Measurements from ENCODE around the gene LSR.

Gene LSR

DNA sequence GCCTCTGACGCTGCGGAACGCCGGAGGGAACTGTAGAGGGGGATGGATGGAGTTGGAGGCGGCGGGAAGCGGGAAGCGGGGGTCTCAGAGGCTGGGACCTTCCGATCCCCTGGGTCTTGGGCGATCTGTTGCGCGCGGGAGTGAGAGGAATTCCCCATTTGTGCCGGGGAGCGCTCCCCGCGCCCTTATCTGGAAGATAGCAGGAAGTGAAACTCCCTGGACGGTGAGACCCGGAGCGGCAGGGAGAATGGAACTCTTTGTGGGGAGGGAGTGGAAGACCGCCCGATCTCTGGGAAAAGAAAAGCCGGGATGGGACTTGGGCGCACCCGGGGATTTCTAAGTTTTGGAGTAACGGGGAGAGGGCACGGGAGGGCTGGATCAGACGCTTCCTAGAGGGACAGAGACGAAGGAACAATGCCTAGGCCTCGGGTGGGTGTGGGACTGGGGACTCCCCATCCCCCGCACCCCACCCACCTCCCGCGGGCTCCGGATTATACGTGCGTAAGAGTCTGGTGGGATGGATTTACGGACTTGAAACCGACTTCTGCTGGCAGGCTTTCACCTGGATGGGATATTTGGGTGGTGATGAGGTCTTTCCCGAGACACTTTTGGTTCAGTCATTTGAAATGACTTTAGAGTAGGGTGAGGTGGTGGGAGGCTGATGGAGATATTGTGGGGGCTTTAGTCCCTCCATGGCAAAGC lies 495 bp downstream of the LSR start:
- Mint-ChIP-seq H3K9me3 (peaks cover 11% of the 10 kb centered on the region), H3K27me3 (ENCODE audit: low read depth) (peaks cover 50% of the 10 kb centered on the region), H3K36me3 (ENCODE audit: low read depth) (no peaks in the 10 kb centered on the region), H3K4me3 (peak overlapping the region; percentile 77), H3K27ac (no peak overlapping the region), H3K4me1 (ENCODE audit: low read depth) (peaks cover 8% of the 10 kb centered on the region)

DNA sequence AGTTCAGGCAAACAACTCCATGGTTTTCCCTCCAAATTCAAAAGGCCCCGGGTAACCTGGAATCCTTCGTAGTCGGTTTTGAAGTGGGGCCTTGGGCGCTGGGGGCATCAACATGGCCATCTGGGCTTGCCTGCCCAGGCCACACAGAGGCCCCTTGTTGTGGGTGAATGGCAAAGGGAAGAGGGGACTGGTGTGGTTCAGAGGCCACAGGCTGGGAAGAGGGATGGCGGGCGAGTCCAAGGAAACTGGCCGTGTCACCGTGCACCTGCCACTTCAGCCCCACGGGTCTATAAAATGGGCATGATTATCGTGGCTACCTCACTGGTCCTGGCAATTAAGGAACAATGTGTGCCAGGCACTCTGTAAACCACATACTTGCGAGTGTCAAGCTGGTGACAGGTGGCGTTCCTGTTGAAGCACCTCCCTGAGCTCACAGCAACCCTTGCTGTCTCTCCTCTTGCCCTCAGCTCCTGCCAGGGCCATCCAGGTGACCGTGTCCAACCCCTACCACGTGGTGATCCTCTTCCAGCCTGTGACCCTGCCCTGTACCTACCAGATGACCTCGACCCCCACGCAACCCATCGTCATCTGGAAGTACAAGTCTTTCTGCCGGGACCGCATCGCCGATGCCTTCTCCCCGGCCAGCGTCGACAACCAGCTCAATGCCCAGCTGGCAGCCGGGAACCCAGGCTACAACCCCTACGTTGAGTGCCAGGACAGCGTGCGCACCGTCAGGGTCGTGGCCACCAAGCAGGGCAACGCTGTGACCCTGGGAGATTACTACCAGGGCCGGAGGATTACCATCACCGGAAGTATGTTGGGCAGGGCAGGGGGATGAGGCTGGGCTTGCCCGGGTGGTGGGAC lies 1.3 kb downstream of the LSR start:
- Mint-ChIP-seq H3K4me1 (ENCODE audit: low read depth) (peaks cover 8% of the 10 kb centered on the region), H3K9me3 (peaks cover 5% of the 10 kb centered on the region), H3K27ac (no peak overlapping the region), H3K4me3 (peak overlapping the region; percentile 66), H3K36me3 (ENCODE audit: low read depth) (peaks cover under 1% of the 10 kb centered on the region), H3K27me3 (ENCODE audit: low read depth) (peaks cover 43% of the 10 kb centered on the region)

DNA sequence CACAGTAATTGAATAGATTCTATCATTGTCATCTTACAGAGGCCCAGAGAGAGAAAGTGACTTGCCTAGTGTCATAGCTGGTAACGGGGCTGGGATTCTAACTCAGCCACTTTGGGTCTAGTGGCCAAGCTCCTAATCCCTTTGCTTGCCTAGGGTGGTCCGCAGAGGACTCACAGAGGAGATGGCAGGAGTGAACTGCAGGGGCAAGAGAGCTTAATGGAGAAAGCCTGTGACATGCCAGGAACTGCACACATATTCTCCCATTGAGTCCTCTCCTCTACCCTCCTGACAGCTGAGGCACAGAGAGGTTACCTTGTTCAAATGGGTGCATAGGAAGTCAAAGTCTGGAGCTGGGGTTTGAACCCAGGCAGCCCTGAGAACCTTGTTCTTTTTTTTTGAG lies 2.7 kb downstream of the LSR start:
- Mint-ChIP-seq H3K9me3 (no peaks in the 10 kb centered on the region), H3K27me3 (ENCODE audit: low read depth) (peaks cover 33% of the 10 kb centered on the region), H3K27ac (no peak overlapping the region), H3K4me1 (ENCODE audit: low read depth) (peaks cover 8% of the 10 kb centered on the region), H3K4me3 (no peak overlapping the region), H3K36me3 (ENCODE audit: low read depth) (peaks cover 2% of the 10 kb centered on the region)

DNA sequence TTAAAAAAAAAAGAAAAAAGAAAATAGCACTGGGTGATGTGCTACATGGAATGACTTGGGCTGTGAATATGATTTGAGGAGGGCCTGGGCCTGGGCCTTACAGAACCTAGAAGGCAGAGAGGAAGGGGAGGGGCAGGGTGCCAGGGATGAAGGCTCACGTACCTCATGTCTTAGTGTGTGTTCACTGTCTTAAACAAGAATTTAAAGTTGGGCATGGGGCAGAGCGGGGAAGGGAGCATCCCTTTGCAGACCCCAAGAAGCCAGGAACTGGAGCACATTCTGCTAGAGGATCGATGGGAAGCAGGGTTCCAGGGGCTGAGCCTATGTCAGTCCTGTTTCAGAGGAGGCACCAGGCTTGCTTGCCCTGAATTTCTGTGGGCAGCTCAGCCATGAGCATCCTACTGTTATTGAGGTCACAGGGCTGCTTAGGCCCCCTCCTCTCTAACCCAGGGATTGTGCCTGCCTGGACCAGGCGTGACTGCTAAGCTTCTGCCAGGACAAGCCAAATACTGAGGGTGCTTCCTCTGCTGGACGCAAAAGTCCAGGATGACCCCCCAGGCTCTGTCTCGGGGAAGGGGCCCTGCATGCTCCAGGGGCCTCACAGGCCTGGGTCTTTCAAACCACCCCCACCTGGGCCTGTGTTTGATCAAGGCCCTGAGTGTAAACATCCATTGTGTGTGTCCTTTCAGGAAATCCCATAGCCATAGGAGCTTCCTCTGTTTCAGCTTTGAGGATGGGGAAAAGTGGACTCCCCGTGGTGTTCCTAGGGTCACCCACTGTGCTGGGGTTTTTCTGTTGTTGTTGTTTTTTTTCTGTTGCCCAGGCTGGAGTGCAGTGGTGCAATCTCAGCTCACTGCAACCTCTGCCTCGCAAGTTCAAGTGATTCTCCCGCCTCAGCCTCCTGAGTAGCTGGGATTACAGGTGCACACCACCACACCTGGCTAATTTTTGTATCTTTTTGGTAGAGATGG lies 4.8 kb downstream of the LSR start:
- H3K27ac Mint-ChIP-seq: no peak overlapping the region
- no peak overlapping the region for H3K4me3 Mint-ChIP-seq
- peaks cover 17% of the 10 kb centered on the region for H3K27me3 Mint-ChIP-seq (ENCODE audit: low read depth)
- H3K36me3 Mint-ChIP-seq (ENCODE audit: low read depth): peaks cover 2% of the 10 kb centered on the region
- H3K4me1 Mint-ChIP-seq (ENCODE audit: low read depth): peaks cover 7% of the 10 kb centered on the region
- H3K9me3 Mint-ChIP-seq: no peaks in the 10 kb centered on the region

DNA sequence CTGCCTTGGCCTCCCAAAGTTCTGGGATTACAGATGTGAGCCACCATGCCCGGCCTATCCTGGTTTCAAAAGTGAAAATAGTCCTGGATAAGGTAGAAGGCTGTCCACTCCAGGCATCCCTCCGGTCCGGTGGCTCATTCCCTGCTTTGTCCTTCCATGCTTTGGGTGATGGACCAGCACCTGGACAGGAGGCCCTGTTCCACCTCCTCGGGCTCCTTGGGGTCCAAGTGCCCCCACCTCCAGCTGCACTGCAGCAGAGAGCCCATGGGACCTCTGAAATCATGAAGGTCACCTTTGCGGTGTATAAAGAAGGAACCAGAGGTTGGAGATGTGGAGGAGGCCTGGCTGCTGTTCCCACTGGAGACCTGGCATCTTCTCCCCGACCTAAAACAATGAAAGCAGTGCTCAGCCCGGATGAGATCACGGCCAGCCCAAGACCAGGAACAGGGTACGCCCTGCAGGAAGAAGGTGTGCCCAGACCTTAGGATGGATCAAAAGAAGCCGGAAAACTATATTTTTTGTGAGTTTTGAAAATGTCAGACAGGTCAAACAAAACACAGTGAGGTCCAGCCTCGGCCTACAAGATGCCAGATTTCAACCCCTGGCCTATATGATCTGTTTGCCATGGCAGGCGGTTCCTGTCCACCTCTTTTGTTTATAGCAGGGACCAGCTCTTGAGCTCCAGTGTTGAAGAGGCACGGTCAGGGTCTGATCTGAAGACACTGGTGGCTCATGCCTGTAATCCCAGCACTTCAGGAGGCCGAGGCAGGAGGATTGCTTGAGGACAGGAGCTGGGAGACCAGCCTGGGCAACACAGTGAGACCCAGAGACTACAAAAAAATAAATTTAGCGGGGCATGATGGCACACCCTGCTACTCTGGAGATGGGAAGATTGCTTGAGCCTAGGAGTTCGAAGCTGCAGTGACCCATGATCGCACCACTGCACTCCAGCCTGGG lies 5.8 kb downstream of the LSR start:
- peaks cover 7% of the 10 kb centered on the region for H3K27me3 Mint-ChIP-seq (ENCODE audit: low read depth)
- H3K9me3 Mint-ChIP-seq: no peaks in the 10 kb centered on the region
- H3K4me3 Mint-ChIP-seq: no peak overlapping the region
- H3K4me1 Mint-ChIP-seq (ENCODE audit: low read depth): peaks cover 2% of the 10 kb centered on the region
- H3K36me3 Mint-ChIP-seq (ENCODE audit: low read depth): peaks cover 2% of the 10 kb centered on the region
- H3K27ac Mint-ChIP-seq: no peak overlapping the region

DNA sequence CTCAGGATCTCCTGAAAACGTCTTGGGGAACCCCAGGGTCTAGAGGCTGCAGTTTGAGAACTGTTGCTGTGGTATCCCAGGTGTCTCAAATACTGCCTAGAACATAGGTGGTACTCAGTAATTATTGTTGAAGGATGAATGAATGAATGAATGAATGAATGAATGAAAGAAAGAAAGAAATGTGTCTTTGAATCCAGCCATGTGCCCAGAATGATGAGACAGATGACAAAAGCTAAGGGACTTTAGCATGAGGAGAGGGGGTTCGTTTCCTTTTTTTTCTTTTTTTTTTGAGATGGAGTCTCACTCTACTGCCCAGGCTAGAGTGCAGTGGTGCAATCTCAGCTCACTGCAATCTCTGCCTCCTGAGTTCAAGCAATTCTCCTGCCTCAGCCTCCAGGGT lies 7.8 kb downstream of the LSR start:
- Mint-ChIP-seq H3K27ac (no peak overlapping the region), H3K27me3 (ENCODE audit: low read depth) (no peaks in the 10 kb centered on the region)

DNA sequence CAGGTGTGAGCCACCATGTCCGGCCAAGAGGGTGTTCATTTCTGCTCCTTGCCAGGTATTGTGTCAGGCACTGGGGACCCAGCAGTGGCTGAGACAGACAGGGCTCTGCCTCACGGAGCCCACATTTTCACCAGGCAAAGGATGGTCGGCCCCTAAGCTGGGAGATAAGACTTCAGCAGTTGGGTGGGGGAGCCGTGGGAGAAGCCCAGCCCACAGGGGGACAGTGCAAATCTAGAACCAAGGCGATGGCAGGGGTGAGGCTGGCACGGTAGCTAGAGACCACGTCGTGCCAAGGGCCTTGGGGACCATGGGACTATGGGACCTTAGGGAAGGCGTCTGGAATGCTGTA lies 8.3 kb downstream of the LSR start:
- Mint-ChIP-seq H3K27ac (no peak overlapping the region), H3K4me1 (ENCODE audit: low read depth) (peaks cover 1% of the 10 kb centered on the region), H3K27me3 (ENCODE audit: low read depth) (no peaks in the 10 kb centered on the region), H3K36me3 (ENCODE audit: low read depth) (peaks cover 2% of the 10 kb centered on the region), H3K9me3 (no peaks in the 10 kb centered on the region), H3K4me3 (no peak overlapping the region)

More for the DNA sequence above, 7.8 kb downstream of the LSR start:
- Mint-ChIP-seq H3K9me3 (no peaks in the 10 kb centered on the region), H3K36me3 (ENCODE audit: low read depth) (peaks cover 2% of the 10 kb centered on the region), H3K4me3 (no peak overlapping the region), H3K4me1 (ENCODE audit: low read depth) (peaks cover 1% of the 10 kb centered on the region)

DNA sequence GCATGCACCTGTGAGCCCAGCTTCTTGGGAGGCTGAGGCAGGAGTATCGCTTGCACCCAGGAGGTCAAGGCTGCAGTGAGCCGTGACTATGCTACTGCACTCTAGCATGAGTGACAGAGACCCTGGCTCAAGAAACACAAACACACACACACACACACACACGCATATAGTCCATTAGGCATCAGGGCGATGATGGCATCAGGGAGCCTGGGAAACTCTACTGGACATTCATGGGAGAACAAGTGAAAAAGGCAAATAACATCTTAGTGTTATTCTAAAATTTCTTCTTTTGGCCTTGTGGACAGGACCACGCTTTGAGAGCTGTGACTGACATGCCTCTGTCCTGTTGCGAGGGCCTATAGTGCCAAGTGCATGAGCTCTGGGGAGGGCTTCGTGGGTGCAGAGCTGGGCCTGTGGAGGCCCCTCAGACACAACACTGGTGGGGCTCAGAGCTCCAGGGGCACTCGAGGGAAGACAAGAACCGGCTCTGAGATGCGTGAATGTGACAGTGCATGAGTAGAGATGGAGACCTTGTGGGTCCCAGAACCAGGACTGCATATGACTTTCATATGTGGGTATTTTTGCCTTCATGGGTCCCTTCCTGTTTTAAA lies 12.0 kb downstream of the LSR start:
- no peak overlapping the region for H3K27ac Mint-ChIP-seq
- H3K4me1 Mint-ChIP-seq (ENCODE audit: low read depth): peaks cover 1% of the 10 kb centered on the region
- no peak overlapping the region for H3K4me3 Mint-ChIP-seq

DNA sequence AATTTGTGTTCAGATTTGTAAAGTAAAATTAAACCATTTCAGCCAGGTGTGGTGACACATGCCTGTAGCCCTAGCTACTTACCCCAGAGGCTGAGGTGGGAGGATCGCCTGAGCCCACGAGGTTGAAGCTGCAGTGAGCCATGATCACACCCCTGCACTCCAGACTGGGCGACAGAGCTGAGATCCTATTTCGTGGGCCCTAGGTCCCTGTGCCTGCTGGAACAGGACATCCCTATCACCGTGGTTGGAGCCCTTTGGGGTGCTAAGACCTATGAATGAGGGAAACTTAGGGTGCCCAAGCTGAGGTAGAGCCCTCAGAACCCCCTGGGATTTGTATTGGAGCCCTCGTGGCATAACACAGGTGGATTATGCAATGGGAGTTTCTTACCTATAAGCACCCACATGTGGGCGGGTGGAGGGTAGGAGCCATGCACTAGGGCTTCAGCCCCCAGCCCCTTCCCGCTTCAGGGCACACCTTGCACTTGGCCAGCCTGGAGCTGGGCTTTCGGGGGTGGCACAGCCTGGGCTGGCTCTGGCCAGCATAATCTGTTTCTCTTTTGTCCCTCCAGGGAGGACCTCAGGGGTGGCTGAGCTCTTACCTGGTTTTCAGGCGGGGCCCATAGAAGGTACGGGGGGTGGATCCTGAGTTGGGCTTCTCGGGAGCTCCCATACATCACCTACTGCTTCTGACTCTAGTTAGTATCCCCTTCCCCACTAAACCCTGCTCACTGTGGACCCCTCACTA lies 12.7 kb downstream of the LSR start:
- H3K4me3 Mint-ChIP-seq: no peak overlapping the region

More for the DNA sequence above, 12.0 kb downstream of the LSR start:
- Mint-ChIP-seq H3K27me3 (ENCODE audit: low read depth) (no peaks in the 10 kb centered on the region), H3K36me3 (ENCODE audit: low read depth) (no peaks in the 10 kb centered on the region), H3K9me3 (no peaks in the 10 kb centered on the region)

DNA sequence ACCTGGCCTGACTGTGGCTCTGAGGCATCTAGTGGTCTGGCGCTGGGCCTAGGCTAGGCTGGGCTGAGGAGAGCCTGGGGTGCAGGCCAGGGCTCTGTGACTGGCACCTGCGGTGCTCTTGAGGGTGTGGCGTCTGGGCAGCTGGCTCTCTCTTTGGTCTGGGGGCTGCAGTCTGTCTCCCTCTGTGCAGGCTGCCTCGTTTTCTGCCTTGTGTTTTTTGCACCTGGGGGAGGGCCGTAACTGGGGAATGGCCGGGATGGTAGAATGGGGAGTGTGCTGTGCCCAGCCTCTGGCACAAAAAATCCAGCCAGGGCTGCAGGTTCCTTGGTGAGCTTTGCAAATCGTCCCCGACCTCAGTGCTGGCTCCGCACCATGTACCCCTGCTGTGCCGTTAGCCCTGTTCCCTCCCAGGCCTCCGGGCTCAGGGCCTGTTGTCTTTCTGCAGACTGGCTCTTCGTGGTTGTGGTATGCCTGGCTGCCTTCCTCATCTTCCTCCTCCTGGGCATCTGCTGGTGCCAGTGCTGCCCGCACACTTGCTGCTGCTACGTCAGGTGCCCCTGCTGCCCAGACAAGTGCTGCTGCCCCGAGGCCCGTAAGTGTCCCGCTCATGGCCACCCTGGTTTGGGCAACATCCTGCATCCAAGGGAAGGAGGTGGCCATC lies 13.4 kb downstream of the LSR start:
- peaks cover 4% of the 10 kb centered on the region for H3K4me1 Mint-ChIP-seq (ENCODE audit: low read depth)
- H3K4me3 Mint-ChIP-seq: no peak overlapping the region
- H3K27ac Mint-ChIP-seq: no peak overlapping the region
- H3K36me3 Mint-ChIP-seq (ENCODE audit: low read depth): no peaks in the 10 kb centered on the region
- no peaks in the 10 kb centered on the region for H3K27me3 Mint-ChIP-seq (ENCODE audit: low read depth)
- H3K9me3 Mint-ChIP-seq: no peaks in the 10 kb centered on the region

More for the DNA sequence above, 12.7 kb downstream of the LSR start:
- no peaks in the 10 kb centered on the region for H3K27me3 Mint-ChIP-seq (ENCODE audit: low read depth)
- no peaks in the 10 kb centered on the region for H3K9me3 Mint-ChIP-seq
- H3K36me3 Mint-ChIP-seq (ENCODE audit: low read depth): no peaks in the 10 kb centered on the region
- H3K27ac Mint-ChIP-seq: no peak overlapping the region
- H3K4me1 Mint-ChIP-seq (ENCODE audit: low read depth): peaks cover 4% of the 10 kb centered on the region

DNA sequence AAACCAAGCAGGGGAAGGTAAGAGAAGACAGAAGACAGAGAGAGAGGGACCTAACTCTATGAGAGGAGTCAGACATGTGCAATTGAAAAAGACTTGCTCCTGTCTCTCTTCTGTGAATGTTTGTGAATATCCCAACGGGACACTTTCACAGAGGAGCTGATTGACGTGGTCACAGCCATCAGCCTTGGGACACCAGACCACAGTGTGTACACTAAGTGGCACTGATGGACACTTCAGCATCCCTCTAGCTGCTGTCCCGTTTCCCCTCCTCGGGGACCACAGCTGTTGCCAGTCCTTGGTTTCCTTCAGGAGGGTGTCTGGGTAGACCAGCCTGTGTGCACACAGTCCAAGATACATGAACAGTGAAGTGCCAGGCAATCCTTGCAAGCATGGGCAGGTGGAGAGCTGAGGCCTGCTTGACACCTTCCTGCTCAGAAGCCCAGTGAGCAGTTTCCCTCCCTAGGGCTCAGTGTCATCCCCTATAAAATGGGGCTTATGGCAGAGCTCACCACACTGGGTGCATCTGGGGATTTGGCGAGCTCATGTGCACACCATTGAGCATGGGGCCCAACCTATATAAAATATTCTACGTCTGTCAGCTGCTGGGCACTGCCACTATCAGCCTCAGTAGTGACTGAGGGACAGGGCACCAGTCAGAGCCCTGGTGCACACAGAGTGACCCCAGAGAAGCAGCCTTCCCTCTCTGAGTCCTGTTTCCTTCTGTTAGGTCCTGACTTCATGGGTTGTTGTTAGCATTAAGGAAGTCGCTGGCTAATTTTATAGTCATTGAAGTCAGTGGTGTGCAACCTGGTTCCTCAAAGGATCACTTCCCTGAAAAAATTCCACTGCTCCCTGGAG lies 15.7 kb downstream of the LSR start:
- Mint-ChIP-seq H3K27ac (no peak overlapping the region), H3K4me3 (no peak overlapping the region), H3K27me3 (ENCODE audit: low read depth) (no peaks in the 10 kb centered on the region), H3K36me3 (ENCODE audit: low read depth) (peaks cover 1% of the 10 kb centered on the region), H3K9me3 (no peaks in the 10 kb centered on the region), H3K4me1 (ENCODE audit: low read depth) (peaks cover 3% of the 10 kb centered on the region)

Measured in T-helper 1 cell treated with Interleukin-12 subunit alpha and Interleukin-12 subunit beta and Interleukin-4 antibody, amounts not matched to agents 30 μg/mL and 1 μg/mL, for 36 hours (primary cell).